Liver (tissue), 3 donors: ENCODE data around the gene AIF1.

ENCODE experiments used
- CTCF ChIP-seq: fragments of 150-350 bp; IDR thresholded peaks from 2 replicates; pipeline ENCODE4 v1.5.1; 2017; ENCODE audit warnings: improper control_type of control experiment, low read depth, low read length; ENCODE audit not compliant: missing input control
- GABPA ChIP-seq, 2 donors: IDR thresholded peaks in 1 of 2; conservative IDR thresholded peaks in 1 of 2; 2 replicates each; pipeline ENCODE4 v1.6.1; 2016; ENCODE audit warnings: antibody characterized with exemption in 2 of 2, mild to moderate bottlenecking in 1 of 2, moderate library complexity in 1 of 2
- MAX ChIP-seq: IDR thresholded peaks from 2 replicates; pipeline ENCODE4 v1.6.1; 2016; ENCODE audit warnings: antibody characterized with exemption
- donor health status: healthy.
- donor health status: healthy.

- no peak for TF ChIP-seq CTCF
- TF ChIP-seq MAX, result no peak
- TF ChIP-seq GABPA (IDR thresholded peaks at IDR 0.05 in 1 of 2, conservative IDR thresholded peaks at IDR 0.05 in 1 of 2), result no peak
Observed at GRCh38 chr6:31614075-31614619, 887 bp upstream of the AIF1 start.
